Keratinocyte (primary cell): ENCODE measurements around the gene SZT2. TPM values are rescaled to one million over a fixed set of nuclear protein-coding genes. Genes with fewer than 3 reads are reported as not detected.

ENCODE experiments used
- DNase-seq: peaks from one replicate; pipeline ENCODE4 v3.0.0-alpha.2; 2011; ENCODE audit warnings: low read depth, missing footprints, low spot score
- FAIRE-seq: peaks from 2 replicates; lab custom pipeline; 2011; peaks lifted over from hg19 to GRCh38; lab: Jason Lieb, UNC
- H2AFZ ChIP-seq: 2 replicates; pipeline ENCODE4 v1.6.0; 2012; ENCODE audit warnings: low read length, control low read depth, inconsistent platforms; ENCODE audit not compliant: control insufficient read depth
- H3K27ac ChIP-seq: 2 replicates; pipeline ENCODE4 v1.5.1; 2011; ENCODE audit warnings: low read length; ENCODE audit not compliant: control insufficient read depth, insufficient read depth
- H3K27me3 ChIP-seq: 3 replicates; pipeline ENCODE4 v1.6.0; 2011; ENCODE audit warnings: low read length; ENCODE audit not compliant: control insufficient read depth, insufficient read depth; ENCODE audit errors: extremely low read depth
- H3K36me3 ChIP-seq, 2 experiments: 2 replicates in 1 of 2; 3 replicates in 1 of 2; pipeline ENCODE4 v1.5.1; 2011; ENCODE audit warnings: low read length in 2 of 2, mild to moderate bottlenecking in 1 of 2; ENCODE audit not compliant: control insufficient read depth in 2 of 2, insufficient read depth in 2 of 2; ENCODE audit errors: extremely low read depth in 1 of 2
- H3K4me1 ChIP-seq: 3 replicates; pipeline ENCODE4 v1.5.1; 2011; ENCODE audit warnings: low read length; ENCODE audit not compliant: control insufficient read depth, insufficient read depth; ENCODE audit errors: extremely low read depth
- H3K4me2 ChIP-seq: 3 replicates; pipeline ENCODE4 v1.6.0; 2011; ENCODE audit warnings: low read depth, low read length; ENCODE audit not compliant: control insufficient read depth, insufficient read depth; ENCODE audit errors: extremely low read depth
- H3K4me3 ChIP-seq, 3 experiments: fragments of 200-600 bp in 1 of 3; sonication (generic) in 1 of 3; 2 replicates in 2 of 3; 3 replicates in 1 of 3; pipeline ENCODE4 v1.5.1; 2011 to 2016; ENCODE audit warnings: low read length in 3 of 3, mild to moderate bottlenecking in 3 of 3, control low read depth in 2 of 3, inconsistent platforms in 1 of 3, low read depth in 1 of 3, mixed read lengths in 1 of 3, mixed run types in 1 of 3, moderate library complexity in 1 of 3; ENCODE audit not compliant: control insufficient read depth in 2 of 3, insufficient read depth in 2 of 3; ENCODE audit errors: extremely low read depth in 1 of 3
- H3K79me2 ChIP-seq: 2 replicates; pipeline ENCODE4 v1.6.0; 2012; ENCODE audit warnings: low read length; ENCODE audit not compliant: control insufficient read depth, insufficient read depth
- H3K9ac ChIP-seq: 3 replicates; pipeline ENCODE4 v1.6.0; 2011; ENCODE audit warnings: low read length; ENCODE audit not compliant: control insufficient read depth, insufficient read depth; ENCODE audit errors: extremely low read depth
- H3K9me1 ChIP-seq: 3 replicates; pipeline ENCODE4 v1.6.0; 2011; ENCODE audit warnings: low read length; ENCODE audit not compliant: control insufficient read depth, insufficient read depth; ENCODE audit errors: extremely low read depth
- H3K9me3 ChIP-seq: 2 replicates; pipeline ENCODE4 v1.5.1; 2012; ENCODE audit warnings: low read depth, low read length; ENCODE audit not compliant: control insufficient read depth
- H4K20me1 ChIP-seq: 3 replicates; pipeline ENCODE4 v1.6.0; 2011; ENCODE audit warnings: low read length; ENCODE audit not compliant: control insufficient read depth, insufficient read depth; ENCODE audit errors: extremely low read depth
- EZH2 ChIP-seq: IDR thresholded peaks from one replicate; pipeline ENCODE4 v1.6.1; 2012; ENCODE audit warnings: inconsistent platforms, mild to moderate bottlenecking, low read length, moderate library complexity
- dilution Hi-C: fragments of 300-500 bp; cut with MboI; formaldehyde crosslinking; loops from one replicate; pipeline ENCODE4 v1.7.0; 2020; ENCODE audit warnings: low sequenced_read_pairs; ENCODE audit not compliant: extremely low pct_ligation_motif_present
- polyA plus RNA-seq, 5 experiments: library from polyadenylated mRNA; depleted of rRNA in 3 of 5; stranded (reverse) in 3 of 5; stranded (forward) in 1 of 5; unstranded in 1 of 5; fragments of >200 nt; gene quantifications; 1 replicate in 1 of 5; 2 replicates in 3 of 5; 3 replicates in 1 of 5; pipeline versions ENCODE4 v1.2.1 to v1.2.3, GENCODE V29; 2011 to 2012; ENCODE audit warnings: missing spikeins in 2 of 5, low read depth in 1 of 5, low replicate concordance in 1 of 5
- small RNA-seq, 3 experiments: library from RNA; depleted of rRNA; stranded (forward); fragments of <200 nt; gene quantifications; one replicate each; pipeline ENCODE3, GENCODE V24; 2012; ENCODE audit warnings: low read depth in 3 of 3, low replicate concordance in 1 of 3; ENCODE audit not compliant: insufficient read length in 3 of 3
- TF ChIP-seq, protein P1 (sequence below), 3 experiments: IDR thresholded peaks in 1 of 3; conservative IDR thresholded peaks in 1 of 3; optimal IDR thresholded peaks in 1 of 3; 2 replicates in 2 of 3; 3 replicates in 1 of 3; pipeline versions ENCODE3 to v1.5.1; 2011; ENCODE audit warnings: low read length in 3 of 3, mild to moderate bottlenecking in 3 of 3, moderate library complexity in 2 of 3, control low read depth in 1 of 3, inconsistent platforms in 1 of 3; ENCODE audit not compliant: insufficient read depth in 2 of 3; ENCODE audit errors: extremely low read depth in 1 of 3

Gene SZT2
- polyA plus RNA-seq, 1 donor (not counting 4 experiments of a cell fraction or from before 2014, with no cell fraction given), result 6.1 TPM

DNA sequence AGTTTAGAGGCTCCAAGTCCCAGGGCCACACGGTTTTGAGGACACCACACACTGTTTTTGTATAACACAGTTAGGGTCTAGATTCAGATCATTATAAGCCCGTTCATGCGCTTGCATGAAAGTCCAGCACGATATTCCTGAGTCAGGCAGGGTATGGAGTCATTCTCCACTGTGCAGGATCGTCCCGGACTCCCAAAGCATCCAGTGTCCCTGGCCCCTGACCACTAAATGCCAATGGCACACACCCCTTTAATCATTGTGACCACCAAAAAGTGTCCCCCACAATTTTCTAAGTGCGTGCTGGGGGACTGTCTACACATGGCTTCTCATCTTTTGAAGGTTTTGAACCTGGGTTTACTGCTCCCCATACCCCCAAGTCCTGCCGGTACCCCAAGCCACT, 113.8 kb downstream of the SZT2 start:
- Histone ChIP-seq H3K4me1 (peaks cover 9% of the 10 kb centered on the region), H3K36me3 (no peaks in the 10 kb centered on the region), H3K79me2 (no peaks in the 10 kb centered on the region), H3K9me1 (no peaks in the 10 kb centered on the region), H3K4me2 (no peak overlapping the region), H2AFZ (no peak overlapping the region), H3K27ac (no peak overlapping the region), H4K20me1 (no peaks in the 10 kb centered on the region), H3K9me3 (no peaks in the 10 kb centered on the region), H3K27me3 (no peaks in the 10 kb centered on the region), H3K9ac (no peak overlapping the region), H3K4me3 (no peak overlapping the region)
- dilution Hi-C loops, result no loop called here
- DNase-seq (no peak), FAIRE-seq (no peak)
- TF ChIP-seq, protein P1, sequence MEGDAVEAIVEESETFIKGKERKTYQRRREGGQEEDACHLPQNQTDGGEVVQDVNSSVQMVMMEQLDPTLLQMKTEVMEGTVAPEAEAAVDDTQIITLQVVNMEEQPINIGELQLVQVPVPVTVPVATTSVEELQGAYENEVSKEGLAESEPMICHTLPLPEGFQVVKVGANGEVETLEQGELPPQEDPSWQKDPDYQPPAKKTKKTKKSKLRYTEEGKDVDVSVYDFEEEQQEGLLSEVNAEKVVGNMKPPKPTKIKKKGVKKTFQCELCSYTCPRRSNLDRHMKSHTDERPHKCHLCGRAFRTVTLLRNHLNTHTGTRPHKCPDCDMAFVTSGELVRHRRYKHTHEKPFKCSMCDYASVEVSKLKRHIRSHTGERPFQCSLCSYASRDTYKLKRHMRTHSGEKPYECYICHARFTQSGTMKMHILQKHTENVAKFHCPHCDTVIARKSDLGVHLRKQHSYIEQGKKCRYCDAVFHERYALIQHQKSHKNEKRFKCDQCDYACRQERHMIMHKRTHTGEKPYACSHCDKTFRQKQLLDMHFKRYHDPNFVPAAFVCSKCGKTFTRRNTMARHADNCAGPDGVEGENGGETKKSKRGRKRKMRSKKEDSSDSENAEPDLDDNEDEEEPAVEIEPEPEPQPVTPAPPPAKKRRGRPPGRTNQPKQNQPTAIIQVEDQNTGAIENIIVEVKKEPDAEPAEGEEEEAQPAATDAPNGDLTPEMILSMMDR (optimal IDR thresholded peaks at IDR 0.05 in 1 of 3, IDR thresholded peaks at IDR 0.05 in 1 of 3, conservative IDR thresholded peaks at IDR 0.05 in 1 of 3; ENCODE audit: extremely low read depth in 1 of 3, insufficient read depth in 2 of 3, low read length in 3 of 3), result no peak
- TF ChIP-seq EZH2, result no peak

Small RNA genes within 50 kb of the gene (small RNA-seq; reads per million reads assigned to genes)
- 0 reads per million in 3 experiments for gene MIR6735

Other genes with a start within 250 kb of the SZT2 start
- gene EBNA1BP2, start 217.6 kb upstream of the SZT2 start, polyA plus RNA-seq, result 53.2 to 140 TPM (median 122 TPM) in 3 replicates
- gene CFAP57, start 217.6 kb upstream of the SZT2 start, polyA plus RNA-seq, result 0.24 to 0.39 TPM (median 0.32 TPM) in 3 replicates
- gene TMEM125, start 119.9 kb upstream of the SZT2 start, polyA plus RNA-seq, result 0.92 to 2.4 TPM (median 1.0 TPM) in 3 replicates
- 4.6 to 6.4 TPM (median 5.6 TPM) in 3 replicates for gene C1orf210, start 104.3 kb upstream of the SZT2 start, polyA plus RNA-seq
- 0.03 TPM in 1 of 3 replicates, not detected in the others for gene TIE1, start 88.9 kb upstream of the SZT2 start, polyA plus RNA-seq
- 0.07 TPM in 1 of 3 replicates, not detected in the others for gene MPL, start 52.1 kb upstream of the SZT2 start, polyA plus RNA-seq
- 13.6 to 102 TPM (median 84.2 TPM) in 3 replicates for gene CDC20, start 30.9 kb upstream of the SZT2 start, polyA plus RNA-seq
- 277 to 331 TPM (median 283 TPM) in 3 replicates for gene ELOVL1, start 21.9 kb upstream of the SZT2 start, polyA plus RNA-seq
- gene MED8, start 99 bp upstream of the SZT2 start, polyA plus RNA-seq, result 11.1 to 28.7 TPM (median 14.3 TPM) in 3 replicates
- 26.4 to 39.6 TPM (median 26.9 TPM) in 3 replicates for gene HYI, start 64.0 kb downstream of the SZT2 start, polyA plus RNA-seq
- 161 to 204 TPM (median 198 TPM) in 3 replicates for gene PTPRF, start 141.0 kb downstream of the SZT2 start, polyA plus RNA-seq